HepG2 (cell line): Measurements from ENCODE around the gene TSKU. TPM values are rescaled to one million over a fixed set of nuclear protein-coding genes. Genes with fewer than 3 reads are reported as not detected.
A peak's percentile ranks its signal among the peaks of the same experiment; 100 is the strongest.

Experiments used
- ATAC-seq: fragments of 200-7000 bp; cut with Tn5 transposase; 3 replicates; pipeline ENCODE4 v1.9.1; 2020; ENCODE audit warnings: mild to moderate bottlenecking, moderate library complexity
- BruUV-seq: library from RNA; stranded (reverse); fragments of 400-500 nt; replicated peaks from 2 replicates; lab custom pipeline; 2021; lab: Mats Ljungman, UMichigan
- CTCF ChIA-PET: fragments of 300-600 bp; formaldehyde crosslinking; extraction: SDS; loops from one replicate; lab custom pipeline; 2021; ENCODE audit warnings: low total read pairs, inconsistent platforms, low intra/inter-chr PET ratio; lab: Yijun Ruan, JAX
- POLR2A ChIA-PET: fragments of 350-600 bp; sonication (Branson Sonifier 250); formaldehyde crosslinking; loops from one replicate; lab custom pipeline; 2020; ENCODE audit warnings: antibody characterized with exemption, inconsistent platforms; lab: Yijun Ruan, JAX
- DNase-seq: peaks from one replicate; pipeline ENCODE4 v3.0.0-alpha.2; 2015; ENCODE audit warnings: low spot score
- FAIRE-seq: peaks from 3 replicates; lab custom pipeline; 2011; peaks lifted over from hg19 to GRCh38; lab: Jason Lieb, UNC
- H2AFZ ChIP-seq: one replicate; pipeline ENCODE4 v1.6.1; 2011; ENCODE audit warnings: low read length, inconsistent platforms
- H3K27ac ChIP-seq: fragments of 300-600 bp; 3 replicates; pipeline ENCODE4 v1.8.0; 2011; ENCODE audit warnings: mixed run types, mild to moderate bottlenecking, mixed read lengths, low read length, inconsistent platforms; ENCODE audit not compliant: insufficient read depth; ENCODE audit errors: extremely low read length
- H3K27me3 ChIP-seq, 2 experiments: fragments of 200-600 bp in 1 of 2; 2 replicates in 1 of 2; 3 replicates in 1 of 2; pipeline versions ENCODE4 v1.6.0 to v1.8.0; 2011; ENCODE audit warnings: low read length in 2 of 2, mild to moderate bottlenecking in 2 of 2, moderate library complexity in 2 of 2, inconsistent platforms in 1 of 2; ENCODE audit not compliant: insufficient read depth in 2 of 2, control insufficient read depth in 1 of 2
- H3K36me3 ChIP-seq, 2 experiments: fragments of 200-600 bp in 1 of 2; replicated peaks in 1 of 2; 2 replicates in 1 of 2; 3 replicates in 1 of 2; pipeline versions ENCODE4 v1.5.1 to v1.8.0; 2011; ENCODE audit warnings: low read length in 2 of 2, inconsistent platforms in 1 of 2; ENCODE audit not compliant: insufficient read depth in 2 of 2, control insufficient read depth in 1 of 2
- H3K4me1 ChIP-seq: 2 replicates; pipeline ENCODE4 v1.5.1; 2012; ENCODE audit warnings: low read length, inconsistent platforms; ENCODE audit not compliant: insufficient read depth
- H3K4me2 ChIP-seq: 2 replicates; pipeline ENCODE4 v1.6.0; 2011; ENCODE audit warnings: low read depth, low read length, inconsistent platforms
- H3K4me3 ChIP-seq, 3 experiments: fragments of 200-600 bp in 1 of 3; sonication (generic), shearing (Covaris generic) in 1 of 3; replicated peaks in 1 of 3; 2 replicates each; pipeline ENCODE4 v1.5.1; 2011 to 2016; ENCODE audit warnings: low read length in 3 of 3, inconsistent platforms in 2 of 3, low read depth in 2 of 3, mild to moderate bottlenecking in 2 of 3, control low read depth in 1 of 3, mixed read lengths in 1 of 3; ENCODE audit not compliant: insufficient read depth in 1 of 3
- H3K79me2 ChIP-seq: one replicate; pipeline ENCODE4 v1.6.1; 2011; ENCODE audit warnings: low read length, inconsistent platforms; ENCODE audit not compliant: insufficient read depth
- H3K9ac ChIP-seq: 2 replicates; pipeline ENCODE4 v1.6.0; 2011; ENCODE audit warnings: mild to moderate bottlenecking, low read depth, low read length, inconsistent platforms; ENCODE audit not compliant: insufficient read depth
- H3K9me3 ChIP-seq: 2 replicates; pipeline ENCODE4 v1.5.1; 2012; ENCODE audit warnings: mild to moderate bottlenecking, low read length
- H4K20me1 ChIP-seq: 2 replicates; pipeline ENCODE4 v1.6.0; 2011; ENCODE audit warnings: inconsistent platforms, mild to moderate bottlenecking, low read length, moderate library complexity; ENCODE audit not compliant: insufficient read depth
- AGO1 ChIP-seq: fragments of 200-400 bp; formaldehyde crosslinking; IDR thresholded peaks from 2 replicates; pipeline ENCODE4 v1.6.1; 2017; ENCODE audit warnings: mild to moderate bottlenecking, low read depth, low read length, moderate library complexity; ENCODE audit not compliant: poor library complexity, severe bottlenecking
- CC2D1A ChIP-seq: sonication (generic); formaldehyde crosslinking; IDR thresholded peaks from 2 replicates; pipeline ENCODE4 v1.8.1; 2023; ENCODE audit warnings: mild to moderate bottlenecking, missing genetic modification reagents
- MTF1 ChIP-seq: sonication (generic); formaldehyde crosslinking; IDR thresholded peaks from 2 replicates; pipeline ENCODE4 v1.5.0; 2020; ENCODE audit warnings: missing genetic modification reagents
- NRL ChIP-seq: sonication (generic); formaldehyde crosslinking; IDR thresholded peaks from 2 replicates; pipeline ENCODE4 v1.5.0; 2020; ENCODE audit warnings: missing genetic modification reagents, mild to moderate bottlenecking, moderate library complexity, borderline replicate concordance
- SETDB1 ChIP-seq: sonication (generic); formaldehyde crosslinking; IDR thresholded peaks from 2 replicates; pipeline ENCODE4 v1.5.1; 2020; ENCODE audit warnings: missing genetic modification reagents, mild to moderate bottlenecking, borderline replicate concordance
- SOX13 ChIP-seq, 3 experiments: fragments of 450-650 bp in 1 of 3; sonication (generic) in 1 of 3; formaldehyde crosslinking in 1 of 3; IDR thresholded peaks in 2 of 3; conservative IDR thresholded peaks in 1 of 3; 2 replicates each; pipeline versions ENCODE4 v1.5.0 to v1.6.1; 2016 to 2020; ENCODE audit warnings: antibody characterized with exemption in 1 of 3, mild to moderate bottlenecking in 1 of 3, missing compliant biosample characterization in 1 of 3, missing genetic modification reagents in 1 of 3, moderate library complexity in 1 of 3
- TBX2 ChIP-seq: sonication (generic); formaldehyde crosslinking; IDR thresholded peaks from 2 replicates; pipeline ENCODE4 v1.5.0; 2020; ENCODE audit warnings: missing genetic modification reagents, mild to moderate bottlenecking, borderline replicate concordance
- YEATS4 ChIP-seq: sonication (generic); formaldehyde crosslinking; IDR thresholded peaks from 2 replicates; pipeline ENCODE4 v1.4.0; 2020; ENCODE audit warnings: missing genetic modification reagents, borderline replicate concordance
- ZBTB21 ChIP-seq: sonication (generic); formaldehyde crosslinking; IDR thresholded peaks from 2 replicates; pipeline ENCODE4 v1.4.0; 2020; ENCODE audit warnings: missing genetic modification reagents
- ZNF558 ChIP-seq: sonication (generic); formaldehyde crosslinking; IDR thresholded peaks from 2 replicates; pipeline ENCODE4 v1.9.0; 2022; ENCODE audit warnings: mild to moderate bottlenecking, missing genetic modification reagents, borderline replicate concordance
- ZNF768 ChIP-seq: sonication (generic); formaldehyde crosslinking; IDR thresholded peaks from 2 replicates; pipeline ENCODE4 v1.4.0; 2020; ENCODE audit warnings: missing genetic modification reagents
- WGBS: methylation state at CpG from one replicate; pipeline ENCODE4 v1.1.6; 2017; ENCODE audit warnings: low lambda C conversion rate; 5-methylcytosine and 5-hydroxymethylcytosine counted together
- in situ Hi-C: cut with HindIII; loops from 2 replicates; pipeline ENCODE4 v1.10.0; 2017; ENCODE audit warnings: low pct_unique_long_range_greater_than_20kb; ENCODE audit not compliant: extremely low pct_ligation_motif_present
- intact Hi-C: fragments of 100-400 bp; cut with micrococcal nuclease; formaldehyde crosslinking; loops from one replicate; pipeline ENCODE4 v1.10.0; 2022; ENCODE audit not compliant: unreplicated experiment
- polyA plus RNA-seq, 8 experiments: library from polyadenylated mRNA; depleted of rRNA in 3 of 8; stranded (reverse) in 7 of 8; unstranded in 1 of 8; fragments of >200 nt; fragmentation: Illumina TruSeq in 4 of 8; extraction: Trizol in 4 of 8; gene quantifications; 2 replicates each; pipeline versions ENCODE4 v1.2.1 to v1.2.3, GENCODE V29; 2011 to 2016; ENCODE audit warnings: low read depth in 4 of 8, missing spikeins in 1 of 8, mixed read lengths in 1 of 8; ENCODE audit not compliant: insufficient read depth in 1 of 8
- total RNA-seq, 5 experiments: library from RNA; depleted of rRNA; stranded (reverse); fragments of >200 nt; fragmentation: Illumina TruSeq; extraction: Trizol; gene quantifications; 2 replicates each; pipeline ENCODE4 v1.2.3, GENCODE V29; 2016; ENCODE audit warnings: low read depth in 1 of 5
- TF ChIP-seq, protein P1 (sequence below): sonication (generic); formaldehyde crosslinking; IDR thresholded peaks from 2 replicates; pipeline ENCODE4 v1.8.0; 2022; ENCODE audit warnings: mild to moderate bottlenecking, missing genetic modification reagents, moderate library complexity
- TF ChIP-seq, protein P2 (sequence below): sonication (generic); formaldehyde crosslinking; IDR thresholded peaks from 2 replicates; pipeline ENCODE4 v1.4.0; 2020; ENCODE audit warnings: missing genetic modification reagents, borderline replicate concordance
- TF ChIP-seq, protein P3 (sequence below): sonication (generic); formaldehyde crosslinking; conservative IDR thresholded peaks from 2 replicates; pipeline ENCODE4 v1.4.0; 2020; ENCODE audit warnings: missing genetic modification reagents

Gene TSKU
- total and polyA plus RNA-seq, 2 of the 13 experiments (the other 11 are each of a cell fraction or from before 2014, with no cell fraction given) = 20.3 to 21.4 TPM

DNA sequence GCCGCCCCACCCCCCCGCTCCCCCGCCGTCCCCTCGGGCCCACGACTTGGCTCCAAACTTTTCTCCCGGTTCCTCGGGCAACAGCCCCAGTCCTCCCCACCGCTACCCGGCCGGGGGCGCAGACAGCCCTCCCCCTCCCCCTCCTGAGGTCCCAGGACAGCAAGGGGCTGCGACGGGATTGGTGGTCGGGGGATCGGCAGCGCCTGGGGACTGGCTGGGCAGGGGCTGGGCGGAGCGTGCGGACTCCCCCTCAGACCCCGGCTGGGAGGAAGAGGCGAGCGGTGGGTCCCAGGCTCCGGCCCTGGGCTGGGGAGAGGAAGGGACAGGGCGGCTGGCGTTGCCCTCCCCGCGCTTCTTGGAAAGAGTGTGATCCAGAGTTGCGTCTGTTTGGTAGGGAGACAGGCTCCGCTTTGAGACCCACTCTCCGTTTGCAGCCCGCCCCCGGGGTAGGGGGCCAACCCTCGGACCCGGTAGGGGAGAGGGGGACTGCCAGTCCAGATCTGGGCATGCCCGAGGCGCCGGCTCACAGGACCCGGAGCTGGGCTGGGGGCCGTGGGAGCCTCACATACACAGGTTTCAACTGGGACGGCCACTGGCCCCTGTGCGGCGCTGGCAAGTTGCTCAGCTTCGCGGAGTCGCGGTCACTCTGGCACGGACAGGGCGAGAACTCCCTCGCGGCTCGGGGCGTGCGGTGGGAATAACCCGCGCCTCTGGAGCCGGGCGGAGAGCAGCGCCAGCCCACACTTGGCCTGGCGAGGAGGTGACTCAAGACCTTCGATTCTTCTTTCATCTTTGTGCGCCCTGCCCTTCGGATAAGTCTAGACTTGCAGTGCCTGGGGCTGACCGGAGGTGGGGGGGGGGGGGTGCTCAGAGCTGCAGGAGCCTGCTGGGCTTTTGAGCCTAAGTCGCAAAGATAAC lies 999 bp downstream of the TSKU start:
- CTCF ChIA-PET = no interaction called here
- peak; percentile 70 for ATAC-seq
- H3K27ac ChIP-seq = peak overlapping the region; percentile 93
- H3K4me3 ChIP-seq = peak overlapping the region; percentile 88 to 97 (median 92)
- FAIRE-seq = no peak
- peak overlapping the region; percentile 92 for H3K4me2 ChIP-seq
- peaks cover 60% of the 10 kb centered on the region for H3K79me2 ChIP-seq
- WGBS = 0% methylated on average over 11 of the region's 65 CpGs
- H3K9me3 ChIP-seq = no peaks in the 10 kb centered on the region
- intact Hi-C loops (loop anchor here (2.0 to 10.0 kb wide), 2 partner anchors 15 to 969 kb away; partner anchors contain the start of gene UVRAG), in situ Hi-C loops (no loop called here)
- peaks cover 71% of the 10 kb centered on the region for H3K4me1 ChIP-seq
- DNase-seq = peak; percentile 79
- peak overlapping the region; percentile 92 for H3K9ac ChIP-seq
- BruUV-seq = no TSS peak
- H3K36me3 ChIP-seq = no peaks in the 10 kb centered on the region; a peak in 3 of 5 replicates
- H4K20me1 ChIP-seq = peaks cover 37% of the 10 kb centered on the region
- no peaks in the 10 kb centered on the region for H3K27me3 ChIP-seq
- H2AFZ ChIP-seq = no peak overlapping the region
- POLR2A ChIA-PET = interaction anchor here (0.9 to 1.6 kb wide), 4 partner anchors 14 to 18 kb away, joined by 3 to 8 read pairs (median 6); no protein-coding TSS in a partner anchor
- TF ChIP-seq, protein P1, sequence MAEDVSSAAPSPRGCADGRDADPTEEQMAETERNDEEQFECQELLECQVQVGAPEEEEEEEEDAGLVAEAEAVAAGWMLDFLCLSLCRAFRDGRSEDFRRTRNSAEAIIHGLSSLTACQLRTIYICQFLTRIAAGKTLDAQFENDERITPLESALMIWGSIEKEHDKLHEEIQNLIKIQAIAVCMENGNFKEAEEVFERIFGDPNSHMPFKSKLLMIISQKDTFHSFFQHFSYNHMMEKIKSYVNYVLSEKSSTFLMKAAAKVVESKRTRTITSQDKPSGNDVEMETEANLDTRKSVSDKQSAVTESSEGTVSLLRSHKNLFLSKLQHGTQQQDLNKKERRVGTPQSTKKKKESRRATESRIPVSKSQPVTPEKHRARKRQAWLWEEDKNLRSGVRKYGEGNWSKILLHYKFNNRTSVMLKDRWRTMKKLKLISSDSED (CRISPR knock-in tag) = 0 out of 2 replicates have a peak, but pooled peaks have one; percentile 36
- TF ChIP-seq CC2D1A (CRISPR knock-in tag) = no peak
- TF ChIP-seq SOX13 (IDR thresholded peaks at IDR 0.05) = no peak
- no peak for TF ChIP-seq SOX13 (CRISPR knock-in tag; conservative IDR thresholded peaks at IDR 0.05 in 1 of 2, IDR thresholded peaks at IDR 0.05 in 1 of 2)
- TF ChIP-seq, protein P2, sequence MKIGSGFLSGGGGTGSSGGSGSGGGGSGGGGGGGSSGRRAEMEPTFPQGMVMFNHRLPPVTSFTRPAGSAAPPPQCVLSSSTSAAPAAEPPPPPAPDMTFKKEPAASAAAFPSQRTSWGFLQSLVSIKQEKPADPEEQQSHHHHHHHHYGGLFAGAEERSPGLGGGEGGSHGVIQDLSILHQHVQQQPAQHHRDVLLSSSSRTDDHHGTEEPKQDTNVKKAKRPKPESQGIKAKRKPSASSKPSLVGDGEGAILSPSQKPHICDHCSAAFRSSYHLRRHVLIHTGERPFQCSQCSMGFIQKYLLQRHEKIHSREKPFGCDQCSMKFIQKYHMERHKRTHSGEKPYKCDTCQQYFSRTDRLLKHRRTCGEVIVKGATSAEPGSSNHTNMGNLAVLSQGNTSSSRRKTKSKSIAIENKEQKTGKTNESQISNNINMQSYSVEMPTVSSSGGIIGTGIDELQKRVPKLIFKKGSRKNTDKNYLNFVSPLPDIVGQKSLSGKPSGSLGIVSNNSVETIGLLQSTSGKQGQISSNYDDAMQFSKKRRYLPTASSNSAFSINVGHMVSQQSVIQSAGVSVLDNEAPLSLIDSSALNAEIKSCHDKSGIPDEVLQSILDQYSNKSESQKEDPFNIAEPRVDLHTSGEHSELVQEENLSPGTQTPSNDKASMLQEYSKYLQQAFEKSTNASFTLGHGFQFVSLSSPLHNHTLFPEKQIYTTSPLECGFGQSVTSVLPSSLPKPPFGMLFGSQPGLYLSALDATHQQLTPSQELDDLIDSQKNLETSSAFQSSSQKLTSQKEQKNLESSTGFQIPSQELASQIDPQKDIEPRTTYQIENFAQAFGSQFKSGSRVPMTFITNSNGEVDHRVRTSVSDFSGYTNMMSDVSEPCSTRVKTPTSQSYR = peak; percentile 30; the same call in 1 of the 2 replicates
- TF ChIP-seq MTF1 (CRISPR knock-in tag) = no peak
- TF ChIP-seq YEATS4 (CRISPR knock-in tag) = 0 out of 2 replicates have a peak, but pooled peaks have one; percentile 2
- peak; percentile 16; the same call in 1 of the 2 replicates for TF ChIP-seq ZNF768
- TF ChIP-seq ZNF558 = no peak
- TF ChIP-seq ZBTB21 = no peak
- no peak for TF ChIP-seq AGO1
- TF ChIP-seq, protein P3, sequence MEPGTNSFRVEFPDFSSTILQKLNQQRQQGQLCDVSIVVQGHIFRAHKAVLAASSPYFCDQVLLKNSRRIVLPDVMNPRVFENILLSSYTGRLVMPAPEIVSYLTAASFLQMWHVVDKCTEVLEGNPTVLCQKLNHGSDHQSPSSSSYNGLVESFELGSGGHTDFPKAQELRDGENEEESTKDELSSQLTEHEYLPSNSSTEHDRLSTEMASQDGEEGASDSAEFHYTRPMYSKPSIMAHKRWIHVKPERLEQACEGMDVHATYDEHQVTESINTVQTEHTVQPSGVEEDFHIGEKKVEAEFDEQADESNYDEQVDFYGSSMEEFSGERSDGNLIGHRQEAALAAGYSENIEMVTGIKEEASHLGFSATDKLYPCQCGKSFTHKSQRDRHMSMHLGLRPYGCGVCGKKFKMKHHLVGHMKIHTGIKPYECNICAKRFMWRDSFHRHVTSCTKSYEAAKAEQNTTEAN (CRISPR knock-in tag) = peak; percentile 44; the same call in 1 of the 2 replicates
- TF ChIP-seq SETDB1 (CRISPR knock-in tag) = no peak
- TF ChIP-seq NRL (CRISPR knock-in tag) = no peak
- peak; percentile 24; the same call in 1 of the 2 replicates for TF ChIP-seq TBX2 (CRISPR knock-in tag)
